Spleen (tissue), 11 donors: Measurements from ENCODE around the gene KRTAP20-2. TPM values are rescaled to one million over a fixed set of nuclear protein-coding genes. Genes with fewer than 3 reads are reported as not detected.

Experiments used
- DNase-seq: peaks from one replicate; pipeline ENCODE4 v3.0.0-alpha.2; 2020
- H3K27ac ChIP-seq, 8 donors: fragments of 200-600 bp; sonication (generic) in 7 of 8; 1 replicate in 4 of 8; 2 replicates in 4 of 8; pipeline versions ENCODE4 v1.5.0 to v1.8.0; 2016 to 2021; ENCODE audit warnings: inconsistent platforms in 4 of 8, mild to moderate bottlenecking in 4 of 8, moderate library complexity in 1 of 8
- H3K27me3 ChIP-seq, 7 donors: fragments of 200-600 bp; sonication (generic) in 6 of 7; replicated peaks in 1 of 7; 1 replicate in 4 of 7; 2 replicates in 3 of 7; pipeline versions ENCODE4 v1.5.0 to v1.8.0; 2016 to 2021; ENCODE audit warnings: inconsistent platforms in 3 of 7, mild to moderate bottlenecking in 1 of 7
- H3K36me3 ChIP-seq, 6 donors: fragments of 200-600 bp; sonication (generic) in 5 of 6; 1 replicate in 4 of 6; 2 replicates in 2 of 6; pipeline versions ENCODE4 v1.5.0 to v1.8.0; 2016 to 2021; ENCODE audit warnings: inconsistent platforms in 2 of 6
- H3K4me1 ChIP-seq, 6 donors: fragments of 200-600 bp; sonication (generic) in 5 of 6; 1 replicate in 3 of 6; 2 replicates in 3 of 6; pipeline versions ENCODE4 v1.5.0 to v1.8.0; 2016 to 2021; ENCODE audit warnings: inconsistent platforms in 3 of 6
- H3K4me3 ChIP-seq, 8 donors: fragments of 200-600 bp; sonication (generic) in 7 of 8; 1 replicate in 4 of 8; 2 replicates in 4 of 8; pipeline versions ENCODE4 v1.5.0 to v1.8.0; 2016 to 2021; ENCODE audit warnings: inconsistent platforms in 4 of 8, mild to moderate bottlenecking in 4 of 8, moderate library complexity in 2 of 8
- H3K9me3 ChIP-seq, 8 donors: fragments of 200-600 bp; sonication (generic) in 7 of 8; 1 replicate in 4 of 8; 2 replicates in 4 of 8; pipeline versions ENCODE4 v1.5.0 to v1.8.0; 2016 to 2021; ENCODE audit warnings: inconsistent platforms in 4 of 8
- POLR2A ChIP-seq, 3 donors: fragments of 450-650 bp; IDR thresholded peaks; one replicate each; pipeline ENCODE4 v1.5.1; 2017; ENCODE audit warnings: antibody characterized with exemption in 3 of 3, mild to moderate bottlenecking in 1 of 3
- POLR2AphosphoS5 ChIP-seq, 3 donors: sonication (generic); formaldehyde crosslinking; IDR thresholded peaks; one replicate each; pipeline ENCODE4 v1.5.1; 2017; ENCODE audit warnings: antibody characterized with exemption in 3 of 3
- WGBS, 5 donors: extraction: QIAGEN DNeasy Blood & Tissue Kit in 3 of 5; methylation state at CpG; one replicate each; pipeline versions ENCODE4 v1.1.5 to v1.1.7; 2013 to 2018; 5-methylcytosine and 5-hydroxymethylcytosine counted together
- intact Hi-C: fragments of 100-400 bp; cut with DNase I; formaldehyde crosslinking; loops from one replicate; pipeline ENCODE4 v1.15.0; 2023; ENCODE audit warnings: low total_unique reads
- polyA plus RNA-seq, 3 donors: library from polyadenylated mRNA; stranded (reverse); fragments of 200-250 nt; gene quantifications; one replicate each; pipeline ENCODE4 v1.2.1, GENCODE V29; 2013
- total RNA-seq, 7 donors: library from RNA; depleted of rRNA in 3 of 7; stranded (reverse); fragments of >200 nt in 3 of 7; fragmentation: NEBNext Ultra II Directional in 4 of 7; extraction: Animal tissue kit (Norgen Biotek cat#: 25700) in 4 of 7; gene quantifications; one replicate each; pipeline versions ENCODE4 v1.1.0 to v1.2.1, GENCODE V29; 2016 to 2021
- TF ChIP-seq, protein P1 (sequence below), 11 experiments: fragments of 200-600 bp in 7 of 11; fragments of 450-650 bp in 4 of 11; sonication (generic) in 4 of 11; IDR thresholded peaks in 8 of 11; conservative IDR thresholded peaks in 3 of 11; 1 replicate in 7 of 11; 2 replicates in 4 of 11; pipeline versions ENCODE4 v1.4.0 to v1.8.0; 2016 to 2021; ENCODE audit warnings: antibody characterized with exemption in 11 of 11, inconsistent platforms in 4 of 11, mild to moderate bottlenecking in 1 of 11
- donor health status: healthy with polysubstance abuse.
- donor health status: DM: no; HTN: no; CAD: no; lungs with moderate emphysema.
- donor health status: DM: no; HTN: no; CAD: no.
- donor health status: Bipolar disorder and iron deficiency.
- donor health status: healthy.
- donor health status: DM: no; HTN: no; CAD: no.
- donor health status: DM: yes; HTN: yes; CAD: no.

KRTAP20-2 gene
- total and polyA plus RNA-seq, 10 donors = not detected

- H3K27ac ChIP-seq = no peak overlapping the region
- TF ChIP-seq POLR2AphosphoS5 (IDR thresholded peaks at IDR 0.05) (no peak), POLR2A (IDR thresholded peaks at IDR 0.05) (no peak)
- TF ChIP-seq, protein P1, sequence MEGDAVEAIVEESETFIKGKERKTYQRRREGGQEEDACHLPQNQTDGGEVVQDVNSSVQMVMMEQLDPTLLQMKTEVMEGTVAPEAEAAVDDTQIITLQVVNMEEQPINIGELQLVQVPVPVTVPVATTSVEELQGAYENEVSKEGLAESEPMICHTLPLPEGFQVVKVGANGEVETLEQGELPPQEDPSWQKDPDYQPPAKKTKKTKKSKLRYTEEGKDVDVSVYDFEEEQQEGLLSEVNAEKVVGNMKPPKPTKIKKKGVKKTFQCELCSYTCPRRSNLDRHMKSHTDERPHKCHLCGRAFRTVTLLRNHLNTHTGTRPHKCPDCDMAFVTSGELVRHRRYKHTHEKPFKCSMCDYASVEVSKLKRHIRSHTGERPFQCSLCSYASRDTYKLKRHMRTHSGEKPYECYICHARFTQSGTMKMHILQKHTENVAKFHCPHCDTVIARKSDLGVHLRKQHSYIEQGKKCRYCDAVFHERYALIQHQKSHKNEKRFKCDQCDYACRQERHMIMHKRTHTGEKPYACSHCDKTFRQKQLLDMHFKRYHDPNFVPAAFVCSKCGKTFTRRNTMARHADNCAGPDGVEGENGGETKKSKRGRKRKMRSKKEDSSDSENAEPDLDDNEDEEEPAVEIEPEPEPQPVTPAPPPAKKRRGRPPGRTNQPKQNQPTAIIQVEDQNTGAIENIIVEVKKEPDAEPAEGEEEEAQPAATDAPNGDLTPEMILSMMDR (IDR thresholded peaks at IDR 0.05 in 8 of 11, conservative IDR thresholded peaks at IDR 0.05 in 3 of 11) = no peak
- intact Hi-C loops = no loop called here
- peaks cover 0 to 11% (median 0%) of the 10 kb centered on the region in 8 donors for H3K9me3 ChIP-seq
- DNase-seq = no peak
- no peak overlapping the region for H3K4me3 ChIP-seq
- no peaks in the 10 kb centered on the region for H3K4me1 ChIP-seq
- no peaks in the 10 kb centered on the region for H3K27me3 ChIP-seq
- H3K36me3 ChIP-seq = no peaks in the 10 kb centered on the region
These were observed 19.8 kb upstream of the KRTAP20-2 start for GRCh38 chr21:30615199-30615598.

DNA sequence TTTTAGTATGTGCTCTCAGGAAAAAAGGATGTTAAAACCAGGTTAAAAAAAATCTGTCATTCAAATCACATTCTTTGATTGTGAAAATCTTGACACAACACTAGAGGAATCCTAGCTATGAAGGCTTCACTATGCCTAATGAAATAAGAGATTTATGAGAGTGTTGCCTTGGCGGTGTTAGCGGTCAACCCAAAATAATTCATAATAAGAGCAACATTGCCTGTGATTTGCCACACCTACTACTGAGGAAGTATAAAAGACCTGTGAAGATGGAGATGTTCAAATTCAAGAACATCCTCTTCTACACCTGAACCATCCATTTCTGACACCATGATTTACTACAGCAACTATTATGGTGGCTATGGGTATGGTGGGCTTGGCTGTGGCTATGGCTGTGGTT, 18.9 kb upstream of the KRTAP20-2 start, which contains the start of gene KRTAP20-1:
KRTAP20-1 (plus strand) TSS at position 301 of the 400 bp plus-strand sequence; CDS start at position 331, 30 bp downstream.
- Histone ChIP-seq H3K9me3 (peaks cover 0 to 2% (median 0%) of the 10 kb centered on the region in 8 donors), H3K27ac (no peak within 1 kb of the TSS), H3K27me3 (no peaks in the 10 kb centered on the region), H3K36me3 (no peaks in the 10 kb centered on the region), H3K4me1 (no peaks in the 10 kb centered on the region), H3K4me3 (no peak within 1 kb of the TSS)
- 89 to 99% (median 94%) methylated on average over 2 of the region's 2 CpGs for WGBS, 5 donors
- no peak for DNase-seq
- TF ChIP-seq POLR2A (IDR thresholded peaks at IDR 0.05) (no peak), POLR2AphosphoS5 (IDR thresholded peaks at IDR 0.05) (no peak)
- TF ChIP-seq, protein P1 (IDR thresholded peaks at IDR 0.05 in 8 of 11, conservative IDR thresholded peaks at IDR 0.05 in 3 of 11) = no peak
- intact Hi-C loops = no loop called here

DNA sequence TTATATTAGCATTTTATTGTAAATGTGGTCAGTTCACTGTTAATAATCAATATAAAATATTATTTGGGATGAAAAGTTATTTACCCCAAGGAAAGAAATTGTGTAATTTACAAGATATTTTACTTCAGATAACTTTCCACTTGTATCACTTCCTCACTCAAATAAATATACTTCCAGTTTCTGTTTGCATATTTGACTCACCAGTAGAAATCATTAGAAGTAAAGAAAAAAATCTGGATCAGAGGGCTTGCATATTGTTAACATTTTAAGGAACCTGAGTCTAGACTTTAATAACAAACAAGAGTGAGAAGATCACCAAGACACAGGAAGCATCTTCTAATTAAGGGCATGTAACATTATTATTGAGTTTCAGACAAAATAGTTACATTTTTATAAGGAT, 14.9 kb upstream of the KRTAP20-2 start:
- TF ChIP-seq POLR2AphosphoS5 (IDR thresholded peaks at IDR 0.05) (no peak), POLR2A (IDR thresholded peaks at IDR 0.05) (no peak)
- TF ChIP-seq, protein P1 (IDR thresholded peaks at IDR 0.05 in 8 of 11, conservative IDR thresholded peaks at IDR 0.05 in 3 of 11) = no peak
- DNase-seq = no peak
- no peak overlapping the region for H3K27ac ChIP-seq
- intact Hi-C loops = no loop called here
- no peaks in the 10 kb centered on the region for H3K36me3 ChIP-seq
- H3K27me3 ChIP-seq = no peaks in the 10 kb centered on the region
- peaks cover 0 to 19% (median 3%) of the 10 kb centered on the region in 8 donors for H3K9me3 ChIP-seq
- no peak overlapping the region for H3K4me3 ChIP-seq
- no peaks in the 10 kb centered on the region for H3K4me1 ChIP-seq

GRCh38 chr21:30620522-30620921, 14.5 kb upstream of the KRTAP20-2 start, which contains the start of gene KRTAP20-4:
Gene KRTAP20-4 (plus strand): TSS chr21:30620627.
- TF ChIP-seq, protein P1 (IDR thresholded peaks at IDR 0.05 in 8 of 11, conservative IDR thresholded peaks at IDR 0.05 in 3 of 11) = no peak
- H3K4me1 ChIP-seq = no peaks in the 10 kb centered on the region
- no peak for DNase-seq
- H3K9me3 ChIP-seq = peaks cover 0 to 24% (median 7%) of the 10 kb centered on the region in 8 donors
- H3K27ac ChIP-seq = no peak within 1 kb of the TSS
- intact Hi-C loops = no loop called here
- WGBS, 5 donors = 69 to 91% (median 87%) methylated on average over 3 of the region's 3 CpGs
- no peaks in the 10 kb centered on the region for H3K36me3 ChIP-seq
- no peak within 1 kb of the TSS for H3K4me3 ChIP-seq
- no peaks in the 10 kb centered on the region for H3K27me3 ChIP-seq
